ENCODE results near the gene CCDC40. TPM values are rescaled to one million over a fixed set of nuclear protein-coding genes. Genes with fewer than 3 reads are reported as not detected.
"Not testable (repeated sequence)": the region's sequence is repeated elsewhere in the genome, so short reads cannot be mapped to it uniquely, and the experiment has no call there.

The CCDC40 gene
- total RNA-seq, 1 experiment from 2014 or later: 7.5 TPM

GRCh38 chr17:79992649-79993389 lies 43.6 kb upstream of the CCDC40 start:
- H3K4me2 ChIP-seq (ENCODE audit: low read length): peak overlapping the region; percentile 96
- DNase-seq: no peak
- no peaks in the 10 kb centered on the region for H3K9me3 ChIP-seq (ENCODE audit: low read length)
- TF ChIP-seq EZH2 (IDR thresholded peaks at IDR 0.05; ENCODE audit: low read length, unreplicated experiment) (no peak), EZH2phosphoT487 (IDR thresholded peaks at IDR 0.05; ENCODE audit: borderline replicate concordance, low read length) (no peak)
- peak overlapping the region; percentile 88 for H2AFZ ChIP-seq (ENCODE audit: low read length)
- intact Hi-C loops (cut with micrococcal nuclease): loop anchor here (1.0 to 5.0 kb wide), 3 partner anchors 76 to 241 kb away; no protein-coding TSS in a partner anchor
- BruUV-seq (replicated peaks): TSS peak; percentile 44
- ChIA-PET CTCF (interaction anchor here (0.6 to 1.3 kb wide), 4 partner anchors 149 to 204 kb away, joined by 3 to 9 read pairs (median 6); partner anchors contain the start of gene CBX4), POLR2A (ENCODE audit: unreplicated experiment) (interaction anchor here (0.6 kb wide), 1 partner anchor 267 kb away, joined by 3 read pairs; no protein-coding TSS in a partner anchor)
- H3K9ac ChIP-seq (ENCODE audit: low read length): 0 out of 2 replicates have a peak overlapping the region, but pooled peaks have one; percentile 73
- H3F3A ChIP-seq (ENCODE audit: low read length, unreplicated experiment): peaks cover under 1% of the 10 kb centered on the region
- H3K9me2 ChIP-seq (replicated peaks; ENCODE audit: low read length): no peaks in the 10 kb centered on the region
- no peaks in the 10 kb centered on the region for H4K20me1 ChIP-seq (ENCODE audit: low read length)
- peaks cover 31% of the 10 kb centered on the region for H3K4me1 ChIP-seq (ENCODE audit: insufficient read depth, low read length)
- H3K27me3 ChIP-seq (ENCODE audit: low read length): no peaks in the 10 kb centered on the region
- peak; percentile 3 for ATAC-seq
- H3K4me3 ChIP-seq (ENCODE audit: low read length): peak overlapping the region; percentile 74
- H3K27ac ChIP-seq (ENCODE audit: low read length): no peak overlapping the region
- H3K79me2 ChIP-seq (ENCODE audit: low read length): no peaks in the 10 kb centered on the region
- no peaks in the 10 kb centered on the region for H3K36me3 ChIP-seq (ENCODE audit: low read depth, low read length)

GRCh38 chr17:79993390-79994227 lies 42.8 kb upstream of the CCDC40 start:
- Histone ChIP-seq H3F3A (ENCODE audit: low read length, unreplicated experiment) (no peaks in the 10 kb centered on the region), H3K9ac (ENCODE audit: low read length) (no peak overlapping the region), H3K27me3 (ENCODE audit: low read length) (no peaks in the 10 kb centered on the region), H3K27ac (ENCODE audit: low read length) (no peak overlapping the region), H3K4me2 (ENCODE audit: low read length) (no peak overlapping the region), H3K9me2 (replicated peaks; ENCODE audit: low read length) (no peaks in the 10 kb centered on the region), H3K79me2 (ENCODE audit: low read length) (no peaks in the 10 kb centered on the region), H3K4me1 (ENCODE audit: insufficient read depth, low read length) (peaks cover 25% of the 10 kb centered on the region), H4K20me1 (ENCODE audit: low read length) (no peaks in the 10 kb centered on the region), H3K4me3 (ENCODE audit: low read length) (no peak overlapping the region), H3K36me3 (ENCODE audit: low read depth, low read length) (no peaks in the 10 kb centered on the region), H3K9me3 (ENCODE audit: low read length) (no peaks in the 10 kb centered on the region), H2AFZ (ENCODE audit: low read length) (no peak overlapping the region)
- intact Hi-C loops (cut with micrococcal nuclease): loop anchor here (5.0 kb wide), 2 partner anchors 76 to 241 kb away; no protein-coding TSS in a partner anchor
- ATAC-seq: no peak
- BruUV-seq (replicated peaks): no TSS peak
- TF ChIP-seq EZH2 (IDR thresholded peaks at IDR 0.05; ENCODE audit: low read length, unreplicated experiment) (no peak), EZH2phosphoT487 (IDR thresholded peaks at IDR 0.05; ENCODE audit: borderline replicate concordance, low read length) (no peak), CTCF (conservative IDR thresholded peaks at IDR 0.05; ENCODE audit: low read depth, low read length) (no peak)
- no peak for DNase-seq
- ChIA-PET POLR2A (ENCODE audit: unreplicated experiment) (no interaction called here), CTCF (interaction anchor here (0.6 to 1.0 kb wide), 2 partner anchors 108 to 254 kb away, joined by 3 read pairs; partner anchors contain the start of gene GAA)

- DNase-seq; H3F3A ChIP-seq (ENCODE audit: low read length, unreplicated experiment); H3K9me3 ChIP-seq (ENCODE audit: low read length); H3K9ac ChIP-seq (ENCODE audit: low read length); H3K36me3 ChIP-seq (ENCODE audit: low read depth, low read length); H4K20me1 ChIP-seq (ENCODE audit: low read length); H3K9me2 ChIP-seq (replicated peaks; ENCODE audit: low read length); H3K27me3 ChIP-seq (ENCODE audit: low read length); ATAC-seq; POLR2A ChIA-PET (ENCODE audit: unreplicated experiment); BruUV-seq (replicated peaks); H3K27ac ChIP-seq (ENCODE audit: low read length); H3K4me2 ChIP-seq (ENCODE audit: low read length); H3K4me3 ChIP-seq (ENCODE audit: low read length); H2AFZ ChIP-seq (ENCODE audit: low read length); H3K79me2 ChIP-seq (ENCODE audit: low read length): not testable (repeated sequence)
- CTCF ChIA-PET: interaction anchor here (0.6 to 1.0 kb wide), 2 partner anchors 107 to 255 kb away, joined by 3 read pairs; partner anchors contain the start of gene GAA
- H3K4me1 ChIP-seq (ENCODE audit: insufficient read depth, low read length): peaks cover 19% of the 10 kb centered on the region
- intact Hi-C loops (cut with micrococcal nuclease): loop anchor here (5.0 kb wide), 2 partner anchors 77 to 242 kb away; no protein-coding TSS in a partner anchor
Observed at GRCh38 chr17:79994228-79994569, 42.2 kb upstream of the CCDC40 start.
